Right lung (tissue), 10 donors: ENCODE measurements around the gene MT1H. TPM values are rescaled to one million over a fixed set of nuclear protein-coding genes. Genes with fewer than 3 reads are reported as not detected.
"Not testable (repeated sequence)": the region's sequence is repeated elsewhere in the genome, so short reads cannot be mapped to it uniquely, and the experiment has no call there.

Experiments used
- DNase-seq, 2 donors: peaks; one replicate each; pipeline ENCODE4 v3.0.0-alpha.2; 2013
- long read RNA-seq, 8 donors: transcript quantifications; one replicate each; lab custom pipeline, GENCODE V29; 2026
- polyA plus RNA-seq, 5 donors: library from polyadenylated mRNA; unstranded; fragments of 120-200 nt; gene quantifications; one replicate each; pipeline versions ENCODE4 v1.2.1 to v1.2.3, GENCODE V29; 2013; ENCODE audit warnings: inconsistent platforms in 1 of 5, low replicate concordance in 1 of 5; ENCODE audit not compliant: insufficient read length in 5 of 5, insufficient read depth in 1 of 5

Gene MT1H
- polyA plus RNA-seq, result 10 to 100 TPM in 1 of 5 donors, 1 to 10 TPM in 1, not detected in 3; 1.2 to 17.0 TPM
- long read RNA-seq, donor 1, partial matches to known transcripts, result 0 of 1 reads
- long read RNA-seq, donor 1, other reads (novel, unspliced or antisense), result 0 of 1 reads
- long read RNA-seq, donor 2, result 0 reads
- long read RNA-seq, donor 3, result 0 reads
- long read RNA-seq, donor 4, result 0 reads
- long read RNA-seq, donor 5, transcript MT1H-201 (3 exons, 397 nt), result major isoform, 19 of 19 reads
- long read RNA-seq, donor 5, partial matches to known transcripts, result 0 of 19 reads
- long read RNA-seq, donor 5, other reads (novel, unspliced or antisense), result 0 of 19 reads
- long read RNA-seq, donor 6, result 0 reads
- long read RNA-seq, donor 7, result 0 reads
- long read RNA-seq, donor 8, result 0 reads

GRCh38 chr16:56669005-56669839, at the start of gene MT1H:
Gene MT1H, plus strand, starts transcription at chr16:56669814. Its CDS starts 71 bp downstream, at chr16:56669885.
- no peak for DNase-seq

DNA sequence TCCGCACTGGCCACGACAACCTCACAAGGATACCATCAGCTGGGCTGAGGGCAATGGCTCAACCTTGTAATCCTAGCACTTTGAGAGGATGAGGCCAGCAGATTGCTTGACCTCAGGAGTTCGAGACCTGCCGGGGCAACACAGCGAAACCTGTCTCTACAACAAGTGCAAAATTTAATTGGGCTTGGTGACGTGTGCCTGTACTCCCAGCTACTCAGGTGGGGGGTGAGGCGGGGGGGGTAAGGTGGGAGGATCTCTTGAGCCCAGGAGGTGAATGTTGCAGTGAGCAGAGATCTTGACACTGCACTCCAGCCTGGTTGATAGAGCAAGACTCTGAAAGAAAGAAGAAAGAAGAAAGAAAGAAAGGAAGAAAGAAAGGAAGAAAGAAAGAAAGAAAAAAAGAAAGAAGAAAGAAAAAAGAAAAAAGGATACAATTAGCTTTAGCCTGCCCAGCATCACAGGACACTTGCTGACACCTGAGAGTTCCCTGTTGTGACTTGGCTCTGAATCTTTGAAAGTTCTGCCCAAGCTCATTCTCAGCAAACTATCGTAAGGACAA, 49.2 kb upstream of the MT1H start:
- DNase-seq, result no peak

DNA sequence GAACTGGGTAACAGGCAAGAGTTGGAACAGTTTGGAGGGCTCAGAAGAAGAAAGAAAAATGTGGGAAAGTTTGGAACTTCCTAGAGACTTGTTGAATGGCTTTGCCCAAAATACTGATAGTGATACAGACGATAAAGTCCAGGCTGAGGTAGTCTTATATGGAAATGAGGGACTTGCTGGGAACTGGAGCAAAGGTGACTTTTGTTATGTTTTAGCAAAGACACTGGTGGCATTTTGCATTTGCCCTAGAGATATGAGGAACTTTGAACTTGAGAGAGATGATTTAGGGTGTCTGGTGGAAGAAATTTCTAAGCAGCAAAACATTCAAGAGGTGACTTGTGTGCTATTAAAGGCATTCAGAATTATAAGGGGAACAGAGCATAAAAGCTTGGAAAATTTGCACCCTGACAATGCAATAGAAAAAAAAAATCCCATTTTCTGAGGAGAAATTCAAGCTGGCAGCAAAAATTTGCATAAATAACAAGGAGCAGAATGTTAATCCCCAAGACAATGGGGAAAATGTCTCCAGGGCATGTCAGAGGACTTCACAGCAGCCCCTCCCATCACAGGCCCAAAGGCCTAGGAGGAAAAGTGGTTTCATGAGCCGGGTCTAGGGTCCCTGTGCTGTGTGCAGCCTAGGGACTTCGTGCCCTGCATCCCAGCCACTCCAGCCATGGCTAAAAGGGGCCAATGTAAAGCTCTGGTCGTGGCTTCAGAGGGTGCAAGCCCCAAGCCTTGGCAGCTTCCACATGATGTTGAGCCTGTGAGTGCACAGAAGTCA, 47.8 kb upstream of the MT1H start:
- not testable (repeated sequence) for DNase-seq

GRCh38 chr16:56623184-56623583, 46.4 kb upstream of the MT1H start:
- DNase-seq, result not testable (repeated sequence)

GRCh38 chr16:56623637-56624036, 46.0 kb upstream of the MT1H start:
- DNase-seq, result no peak

DNA sequence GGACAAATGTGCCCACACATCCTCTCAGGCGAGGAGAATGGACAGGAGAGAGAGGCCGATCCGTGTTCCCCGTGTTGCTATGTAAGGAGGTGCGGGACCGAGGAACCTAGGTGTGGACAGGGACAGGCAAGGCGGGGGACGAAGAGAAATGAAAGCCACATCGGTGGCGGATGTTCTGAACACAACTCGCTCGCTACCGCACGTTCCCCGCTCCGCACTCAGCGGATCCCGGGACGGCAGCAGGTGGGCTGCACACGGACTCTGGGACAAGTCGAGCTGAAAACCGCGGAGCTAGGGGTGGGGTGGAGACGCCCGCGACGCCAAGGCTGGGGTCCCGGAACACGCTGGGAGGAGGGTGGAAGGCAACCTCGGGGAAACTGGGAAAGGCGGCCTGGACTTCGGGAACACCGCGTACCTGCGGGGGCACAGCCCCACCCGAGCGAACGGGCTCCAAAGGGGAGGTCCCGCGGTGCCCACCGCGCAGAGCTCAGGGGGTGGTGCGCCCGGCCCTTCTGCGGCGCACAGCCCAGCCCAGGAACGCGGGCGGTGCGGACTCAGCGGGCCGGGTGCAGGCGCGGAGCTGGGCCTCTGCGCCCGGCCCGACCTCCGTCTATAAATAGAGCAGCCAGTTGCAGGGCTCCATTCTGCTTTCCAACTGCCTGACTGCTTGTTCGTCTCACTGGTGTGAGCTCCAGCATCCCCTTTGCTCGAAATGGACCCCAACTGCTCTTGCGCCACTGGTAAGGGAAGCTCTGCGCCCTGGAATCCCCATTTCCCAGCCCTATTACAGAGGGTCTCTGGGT, 44.3 kb upstream of the MT1H start, which contains the start of gene MT1E:
Gene MT1E (plus strand): TSS at position 642 of the 803 bp plus-strand sequence. CDS start 71 bp downstream, at position 713.
- no peak for DNase-seq

- no peak for DNase-seq
Measured at GRCh38 chr16:56625943-56626654, 43.5 kb upstream of the MT1H start.

- DNase-seq, result no peak
Measured at GRCh38 chr16:56626685-56627084, 42.9 kb upstream of the MT1H start.

GRCh38 chr16:56628486-56629350, 40.9 kb upstream of the MT1H start:
- no peak for DNase-seq

DNA sequence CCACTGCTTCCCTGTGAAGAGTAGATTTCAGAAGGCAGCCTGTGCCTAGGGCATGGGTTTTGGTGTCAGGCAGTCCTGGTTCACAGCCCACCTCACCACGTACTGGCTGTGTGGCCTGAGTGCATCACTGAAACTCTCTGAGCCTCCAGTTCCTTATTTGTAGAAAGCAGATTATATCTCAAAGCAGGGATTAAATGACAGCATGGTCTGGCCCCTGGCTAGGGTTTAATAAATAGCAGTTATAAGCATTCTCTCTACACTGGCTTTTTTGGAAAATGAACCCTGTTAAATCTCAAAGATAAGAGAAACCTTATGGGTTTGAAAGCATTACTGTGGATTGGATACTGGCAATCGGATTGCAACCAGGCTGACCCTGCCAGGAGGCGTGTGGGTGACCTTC, 40.1 kb upstream of the MT1H start:
- no peak for DNase-seq

- DNase-seq, result no peak
Measured at GRCh38 chr16:56630134-56630533, 39.5 kb upstream of the MT1H start.

GRCh38 chr16:56631197-56631596, 38.4 kb upstream of the MT1H start:
- no peak for DNase-seq

DNA sequence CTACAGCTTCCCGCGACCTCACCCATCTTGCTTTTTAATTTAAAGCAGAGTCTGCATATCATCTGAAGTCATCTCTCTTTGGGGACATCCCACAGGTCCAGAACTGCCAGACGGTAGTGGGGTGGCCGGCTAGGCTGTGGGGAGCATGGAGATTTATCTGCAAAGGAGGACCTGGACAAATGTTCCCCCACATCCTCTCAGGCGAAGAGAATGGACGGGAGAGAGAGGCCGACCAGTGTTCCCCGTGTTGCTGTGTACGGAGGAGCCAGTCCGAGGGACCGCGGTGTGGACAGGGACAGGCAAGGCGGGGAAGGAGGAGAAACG, 37.8 kb upstream of the MT1H start:
- DNase-seq, result no peak

- DNase-seq, result no peak
Measured at GRCh38 chr16:56632156-56632847, 37.3 kb upstream of the MT1H start, which contains the start of gene MT1M. Gene MT1M, plus strand, starts transcription at chr16:56632659. Its CDS starts 73 bp downstream, at chr16:56632732.

DNA sequence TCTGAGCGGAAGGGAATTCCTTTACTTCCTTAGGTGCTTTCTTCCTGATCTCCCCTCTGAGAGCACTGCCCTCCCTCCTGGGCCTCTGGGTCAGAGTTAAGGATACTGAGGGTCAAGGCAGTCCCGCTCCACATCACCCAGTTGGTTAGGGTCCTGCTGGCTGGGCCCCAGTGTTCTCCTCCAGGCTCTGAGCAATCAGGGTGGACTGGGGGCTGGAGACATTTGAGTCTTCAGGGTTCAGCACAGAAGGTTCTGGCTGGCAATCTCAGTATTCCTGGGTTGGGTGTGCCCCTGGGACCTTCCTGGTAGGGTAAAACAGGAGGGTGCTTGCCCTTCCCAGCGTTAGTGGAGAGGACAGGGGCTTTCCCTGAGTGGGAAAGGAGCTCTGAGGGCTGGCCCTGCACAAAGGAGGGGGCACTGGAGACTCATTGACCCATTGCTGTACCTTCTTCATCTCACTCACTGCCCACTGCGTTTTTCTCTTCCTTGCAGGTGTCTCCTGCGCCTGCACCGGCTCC, 36.7 kb upstream of the MT1H start:
- no peak for DNase-seq

GRCh38 chr16:56633535-56633934, 36.1 kb upstream of the MT1H start:
- DNase-seq, result no peak

DNA sequence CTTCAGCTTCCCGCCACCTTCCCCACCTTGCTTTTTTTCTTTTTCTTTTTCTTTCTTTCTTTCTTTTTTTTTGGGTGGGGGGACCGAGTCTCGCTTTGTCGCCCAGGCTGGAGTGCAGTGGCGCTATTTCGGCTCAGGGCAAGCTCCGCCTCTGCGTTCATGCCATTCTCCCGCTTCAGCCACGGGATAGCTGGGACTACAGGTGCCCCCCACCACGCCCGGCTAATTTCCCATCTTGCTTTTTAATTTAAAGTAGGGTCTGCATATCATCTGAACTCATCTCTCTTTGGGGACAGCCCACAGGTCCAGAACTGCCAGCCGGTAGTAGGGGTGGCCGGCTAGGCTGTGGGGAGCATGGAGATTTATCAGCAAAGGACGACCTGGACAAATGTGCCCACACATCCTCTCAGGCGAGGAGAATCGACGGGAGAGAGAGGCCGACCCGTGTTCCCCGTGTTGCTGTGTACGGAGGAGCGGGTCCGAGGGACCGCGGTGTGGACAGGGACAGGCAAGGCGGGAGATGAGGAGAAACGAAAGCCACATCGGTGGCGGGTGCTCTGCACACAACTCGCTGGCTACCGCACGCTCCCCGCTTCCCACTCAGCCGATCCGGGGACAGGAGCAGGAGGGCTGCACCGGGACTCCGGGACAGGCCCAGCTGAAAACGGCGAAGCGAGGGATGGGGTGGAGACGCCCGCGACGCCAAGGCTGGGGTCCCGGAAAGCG, 34.7 kb upstream of the MT1H start:
- DNase-seq, result no peak
